NCI-H2227 (cell line): ENCODE results near the gene MYOCD.

Experiments
- DNase-seq: peaks from one replicate; lab custom pipeline; 2025; ENCODE audit not compliant: unreplicated experiment; lab: John Stamatoyannopoulos, UW

MYOCD gene

GRCh38 chr17:12640364-12640763, 25.3 kb upstream of the MYOCD start:
- no peak for DNase-seq

GRCh38 chr17:12641084-12641483, 24.6 kb upstream of the MYOCD start:
- no peak for DNase-seq

GRCh38 chr17:12642034-12642433, 23.7 kb upstream of the MYOCD start:
- DNase-seq: no peak

DNA sequence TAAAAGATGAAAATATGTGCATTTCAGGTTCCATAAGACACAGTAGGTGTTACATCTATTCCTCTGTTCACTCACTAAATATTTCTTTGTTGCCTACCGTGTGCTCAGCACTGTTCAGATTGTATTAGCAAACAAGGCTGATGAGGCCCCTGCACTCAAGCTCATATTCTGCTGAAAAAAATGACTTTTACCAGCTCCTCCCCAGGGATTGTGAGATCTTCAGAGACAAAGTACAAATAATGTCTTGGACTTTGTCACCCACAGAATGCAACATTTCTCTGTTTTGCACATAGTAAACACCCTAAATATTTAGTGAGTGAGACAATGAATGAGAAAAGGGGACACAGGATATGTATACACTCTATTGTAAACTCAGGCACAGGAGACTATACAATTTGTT, 21.9 kb upstream of the MYOCD start:
- DNase-seq: no peak

GRCh38 chr17:12644623-12645022, 21.1 kb upstream of the MYOCD start:
- no peak for DNase-seq

DNA sequence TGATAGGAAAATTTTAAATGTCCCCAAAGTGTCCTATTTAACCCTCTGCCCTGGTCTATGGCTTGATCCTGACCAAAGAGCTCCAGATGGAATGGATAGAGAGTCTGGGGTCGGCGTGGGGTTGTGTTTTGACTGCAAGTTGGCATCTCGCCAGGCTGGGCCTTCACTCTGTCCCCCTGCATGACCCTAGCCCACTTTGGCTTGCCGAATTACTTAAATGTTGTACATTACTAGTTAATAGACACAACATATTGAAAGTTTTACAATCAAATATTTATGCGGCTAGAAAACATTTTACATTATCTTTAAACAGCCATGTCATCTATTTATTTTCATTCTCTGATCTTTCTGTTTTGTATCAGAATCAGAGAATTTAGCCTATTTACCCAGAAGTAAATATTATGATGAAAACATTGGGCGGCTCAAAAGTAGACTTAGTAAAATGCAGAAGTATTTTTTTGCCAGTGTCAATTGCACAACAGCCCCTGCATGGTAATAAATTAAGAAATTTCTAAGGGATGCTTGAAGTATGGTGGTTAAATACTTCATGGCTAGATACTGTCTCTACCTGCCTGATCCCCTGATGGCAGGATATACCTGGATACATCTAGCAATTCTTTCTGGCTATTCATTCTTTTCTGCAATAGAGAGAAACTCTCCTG, 18.8 kb upstream of the MYOCD start:
- no peak for DNase-seq

GRCh38 chr17:12648498-12648897, 17.2 kb upstream of the MYOCD start:
- DNase-seq: no peak

- no peak for DNase-seq
Measured at GRCh38 chr17:12655936-12656335, 9.8 kb upstream of the MYOCD start.

DNA sequence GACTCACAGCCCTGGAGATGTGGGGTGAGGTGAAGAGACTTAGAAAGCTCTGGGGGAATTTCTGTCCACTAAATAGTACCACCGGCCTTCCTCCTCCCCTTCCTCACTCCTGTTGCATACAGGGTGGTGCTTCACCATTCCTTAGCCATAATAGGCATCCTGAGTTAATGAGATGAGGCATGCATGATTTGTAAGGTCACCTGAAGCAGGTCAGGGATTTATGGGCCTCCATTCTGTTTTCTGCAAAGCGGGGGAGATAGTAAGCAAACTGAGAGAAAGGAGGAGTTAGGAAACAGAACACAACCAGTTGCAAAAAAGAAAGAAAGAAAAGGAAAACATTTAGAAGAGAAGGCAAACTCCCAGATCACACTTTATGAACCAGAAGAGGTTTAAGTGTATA, 9.3 kb upstream of the MYOCD start:
- no peak for DNase-seq

DNA sequence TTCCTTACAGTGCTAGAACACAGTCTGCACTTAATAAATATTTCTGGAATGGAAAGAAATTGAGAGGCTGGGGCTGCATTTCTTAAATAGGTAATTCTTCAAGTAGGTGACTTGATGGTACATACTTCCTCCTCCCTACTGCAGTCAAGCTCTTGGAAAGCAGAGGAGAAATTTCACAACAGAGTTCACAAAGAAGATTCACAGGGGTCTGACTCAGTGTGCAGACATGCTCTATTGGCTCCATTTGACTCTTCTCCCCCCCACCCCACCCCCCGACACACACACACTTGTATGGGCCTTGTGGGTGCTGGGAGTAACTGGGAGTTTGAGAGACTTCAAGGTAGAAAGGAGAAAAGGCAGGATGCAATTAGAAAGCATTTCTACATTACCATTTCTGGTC, 6.2 kb upstream of the MYOCD start:
- no peak for DNase-seq

- no peak for DNase-seq
Measured at GRCh38 chr17:12664252-12664651, 1.4 kb upstream of the MYOCD start.

GRCh38 chr17:12664894-12665262, 812 bp upstream of the MYOCD start:
- no peak for DNase-seq

- DNase-seq: no peak
Measured at GRCh38 chr17:12666718-12667117, 1.0 kb downstream of the MYOCD start.

- DNase-seq: no peak
Measured at GRCh38 chr17:12667299-12667958, 1.7 kb downstream of the MYOCD start.

GRCh38 chr17:12671906-12672305, 6.2 kb downstream of the MYOCD start:
- DNase-seq: no peak

GRCh38 chr17:12672947-12673346, 7.3 kb downstream of the MYOCD start:
- DNase-seq: no peak

GRCh38 chr17:12673788-12674187, 8.1 kb downstream of the MYOCD start:
- DNase-seq: no peak

DNA sequence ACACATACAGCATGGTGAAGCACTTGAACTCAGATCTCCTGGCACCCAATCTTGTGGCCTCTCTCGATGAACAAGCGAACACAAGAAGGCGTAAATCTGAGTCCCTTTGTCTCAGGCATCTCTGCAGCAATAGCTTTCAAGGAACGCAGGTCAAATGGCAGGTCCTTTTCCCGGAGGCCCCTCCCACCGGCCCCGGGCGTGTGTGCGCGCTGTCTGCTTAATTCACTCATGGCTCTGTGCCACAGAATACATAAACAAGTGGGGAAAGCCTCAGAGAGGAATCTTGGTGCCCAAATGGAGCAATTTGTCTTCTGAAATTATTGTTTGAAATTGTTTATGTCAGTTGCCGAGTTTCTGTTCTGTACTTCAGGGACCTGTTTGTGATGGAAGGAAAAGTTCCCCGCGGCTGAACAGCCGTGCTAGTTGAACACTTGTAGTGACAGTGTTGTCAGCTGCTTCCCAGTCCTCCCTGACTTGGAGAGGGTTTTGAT, 14.8 kb downstream of the MYOCD start:
- no peak for DNase-seq

DNA sequence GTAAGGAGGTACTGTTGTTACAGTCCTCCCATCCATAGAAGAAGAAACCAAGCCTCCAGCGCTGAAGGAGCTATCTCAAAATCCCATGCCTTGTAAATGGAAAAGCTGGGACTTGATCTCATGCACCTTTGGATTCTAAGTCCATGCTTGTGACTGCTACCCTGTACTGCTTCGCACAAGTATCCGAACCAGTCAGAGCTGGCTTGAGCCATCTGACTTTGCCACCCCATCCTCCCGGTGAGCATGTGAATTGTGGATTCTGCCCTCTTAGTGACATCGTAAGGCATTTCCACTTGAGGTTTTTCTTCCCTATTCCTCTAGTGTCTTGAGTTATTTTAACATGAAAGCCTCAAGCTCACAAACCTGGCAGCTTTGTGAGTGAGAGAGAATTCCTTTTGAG, 15.3 kb downstream of the MYOCD start:
- no peak for DNase-seq

DNA sequence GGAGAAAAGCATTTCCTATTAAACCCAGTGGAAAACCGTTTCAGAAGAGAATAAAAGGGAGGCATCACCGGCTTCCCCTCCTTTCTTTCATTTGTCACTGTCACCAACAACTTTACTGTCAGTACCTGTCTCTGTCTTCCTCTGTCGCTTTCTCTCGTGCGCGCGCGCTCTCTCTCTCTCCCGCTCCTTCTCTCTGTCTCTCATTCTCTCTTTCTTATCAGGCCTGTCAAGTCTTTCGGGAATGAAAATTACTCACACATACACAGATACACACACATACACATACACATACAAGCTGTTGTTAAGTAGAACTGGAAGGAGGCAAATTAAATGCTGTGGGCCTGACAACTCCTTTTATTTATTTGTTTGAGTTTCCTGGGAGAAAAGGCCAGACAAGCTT, 17.6 kb downstream of the MYOCD start:
- DNase-seq: no peak

- no peak for DNase-seq
Measured at GRCh38 chr17:12686486-12686885, 20.8 kb downstream of the MYOCD start.

DNA sequence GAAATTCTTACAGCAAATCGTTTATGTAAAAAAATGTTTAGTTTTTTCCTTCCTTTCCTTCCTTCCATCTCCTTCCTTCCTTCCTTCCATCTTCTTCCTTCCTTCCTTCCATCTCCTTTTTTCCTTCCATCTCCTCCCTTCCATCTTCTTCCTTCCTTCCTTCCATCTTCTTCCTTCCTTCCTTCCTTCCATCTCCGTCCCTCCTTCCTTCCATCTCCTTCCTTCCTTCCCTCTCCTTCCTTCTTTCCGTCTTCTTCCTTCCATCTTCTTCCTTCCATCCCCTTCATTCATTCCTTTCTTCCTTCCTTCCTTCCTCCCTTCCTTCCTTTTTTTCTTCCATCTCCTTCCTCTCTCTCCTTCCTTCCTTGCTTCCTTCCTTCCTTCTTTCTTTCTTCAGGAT, 22.7 kb downstream of the MYOCD start:
- DNase-seq: no peak

DNA sequence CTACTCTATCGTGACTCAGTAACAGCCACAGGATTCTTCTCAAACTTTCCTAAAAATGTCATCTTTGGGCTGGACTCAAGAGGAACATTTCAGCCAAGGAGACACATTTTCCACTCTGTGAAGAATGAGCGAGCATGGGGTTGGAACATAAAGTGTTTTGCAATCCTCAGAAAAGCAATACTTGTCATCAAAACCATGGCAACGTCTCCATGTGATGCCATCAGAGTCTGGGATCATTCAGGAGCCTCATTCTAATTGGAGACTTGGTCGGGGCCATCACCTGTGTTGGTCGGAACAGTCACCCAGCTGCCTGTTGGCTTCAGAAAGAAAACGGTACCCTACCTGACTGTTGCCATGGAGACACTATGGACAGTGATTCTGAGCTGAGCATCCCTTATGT, 25.5 kb downstream of the MYOCD start:
- no peak for DNase-seq
